ENCODE measurements around the gene HSD17B14. TPM values are rescaled to one million over a fixed set of nuclear protein-coding genes. Genes with fewer than 3 reads are reported as not detected.

The HSD17B14 gene
- total and polyA plus RNA-seq, 2 of the 8 experiments (the other 6 are each of a cell fraction or from before 2014, with no cell fraction given): 8.4 to 25.5 TPM

GRCh38 chr19:48813123-48813913 is 23.0 kb downstream of the HSD17B14 start (continued):
- peak; percentile 50 to 69 (median 56) for TF ChIP-seq CTCF (IDR thresholded peaks at IDR 0.05; ENCODE audit: control extremely low read depth in 1 of 3, insufficient read depth in 1 of 3, low read depth in 1 of 3, low read length in 3 of 3)
- TF ChIP-seq RXRA (IDR thresholded peaks at IDR 0.05; ENCODE audit: insufficient read depth, low read depth, low read length): no peak
- no peak for TF ChIP-seq CEBPB (IDR thresholded peaks at IDR 0.05; ENCODE audit: low read depth, low read length)

Data from H1 (cell line).